OCI-LY1 (cell line): ENCODE results near the gene FAM221B.
A peak's percentile ranks its signal among the peaks of the same experiment; 100 is the strongest.

ENCODE experiments used
- H2AFZ ChIP-seq: fragments of 200-600 bp; sonication (generic), shearing (Covaris generic); 2 replicates; pipeline ENCODE4 v1.6.0; 2014; ENCODE audit warnings: antibody characterized with exemption, mild to moderate bottlenecking, low read length
- H3F3A ChIP-seq: fragments of 200-600 bp; sonication (generic), shearing (Covaris generic); 2 replicates; pipeline ENCODE4 v1.6.0; 2014; ENCODE audit warnings: mild to moderate bottlenecking, antibody characterized with exemption, low read length, moderate library complexity; ENCODE audit not compliant: insufficient read depth
- H3K27ac ChIP-seq: fragments of 200-600 bp; sonication (generic); 2 replicates; pipeline ENCODE4 v1.5.1; 2014; ENCODE audit warnings: low read length, mixed run types, mild to moderate bottlenecking, low read depth; ENCODE audit not compliant: poor library complexity, severe bottlenecking
- H3K27me3 ChIP-seq: fragments of 200-600 bp; sonication (generic); 2 replicates; pipeline ENCODE4 v1.6.0; 2014; ENCODE audit warnings: antibody characterized with exemption, mild to moderate bottlenecking, low read length, moderate library complexity; ENCODE audit not compliant: insufficient read depth
- H3K36me3 ChIP-seq: fragments of 200-600 bp; sonication (generic); 2 replicates; pipeline ENCODE4 v1.6.1; 2014; ENCODE audit warnings: mild to moderate bottlenecking, antibody characterized with exemption, low read length, moderate library complexity, mixed read lengths; ENCODE audit not compliant: insufficient read depth
- H3K4me1 ChIP-seq: fragments of 200-600 bp; sonication (generic); 2 replicates; pipeline ENCODE4 v1.5.1; 2014; ENCODE audit warnings: mild to moderate bottlenecking, low read length, moderate library complexity; ENCODE audit not compliant: insufficient read depth, severe bottlenecking
- H3K4me2 ChIP-seq: fragments of 200-600 bp; sonication (generic), shearing (Covaris generic); 2 replicates; pipeline ENCODE4 v1.6.1; 2014; ENCODE audit warnings: low read length
- H3K4me3 ChIP-seq: fragments of 200-600 bp; sonication (generic); 2 replicates; pipeline ENCODE4 v1.5.1; 2014; ENCODE audit warnings: low read length, low read depth, mild to moderate bottlenecking, mixed read lengths; ENCODE audit not compliant: poor library complexity, severe bottlenecking
- H3K79me2 ChIP-seq: fragments of 200-600 bp; shearing (Covaris generic); 2 replicates; pipeline ENCODE4 v1.6.1; 2016; ENCODE audit warnings: mixed run types, low read length, mixed read lengths; ENCODE audit not compliant: insufficient read depth
- H3K9ac ChIP-seq: fragments of 200-600 bp; sonication (generic), shearing (Covaris generic); 2 replicates; pipeline ENCODE4 v1.6.1; 2014; ENCODE audit warnings: mild to moderate bottlenecking, low read length, mixed read lengths
- H3K9me2 ChIP-seq: fragments of 200-600 bp; sonication (generic), shearing (Covaris generic); 2 replicates; pipeline ENCODE4 v1.6.1; 2014; ENCODE audit warnings: low read depth, mild to moderate bottlenecking, low read length, mixed read lengths
- H3K9me3 ChIP-seq: fragments of 200-600 bp; shearing (Covaris generic); 2 replicates; pipeline ENCODE4 v1.6.1; 2014; ENCODE audit warnings: low read length, mixed read lengths
- H4K20me1 ChIP-seq: fragments of 200-600 bp; sonication (generic), shearing (Covaris generic); 2 replicates; pipeline ENCODE4 v1.6.0; 2016; ENCODE audit warnings: mild to moderate bottlenecking, low read length; ENCODE audit not compliant: insufficient read depth
- EZH2 ChIP-seq: fragments of 200-600 bp; sonication (generic), shearing (Covaris generic); IDR thresholded peaks from 2 replicates; pipeline ENCODE4 v1.8.0; 2017; ENCODE audit warnings: borderline replicate concordance, mixed run types, mild to moderate bottlenecking, antibody characterized with exemption, low read length, moderate library complexity, mixed read lengths
- TF ChIP-seq, protein P1 (sequence below): fragments of 200-600 bp; sonication (generic), shearing (Covaris generic); IDR thresholded peaks from 2 replicates; pipeline ENCODE4 v1.5.1; 2017; ENCODE audit warnings: mild to moderate bottlenecking, antibody characterized with exemption, low read length, moderate library complexity, mixed read lengths

Gene FAM221B

GRCh38 chr9:35829764-35830096 is 1.2 kb upstream of the FAM221B start:
- Histone ChIP-seq H3K27me3 (no peaks in the 10 kb centered on the region), H3K4me2 (peak overlapping the region; percentile 99), H3K36me3 (no peaks in the 10 kb centered on the region), H3K27ac (no peak overlapping the region), H3K79me2 (no peaks in the 10 kb centered on the region), H4K20me1 (no peaks in the 10 kb centered on the region), H3K9ac (peak overlapping the region; percentile 59), H3K9me3 (no peaks in the 10 kb centered on the region), H3K4me1 (peaks cover 26% of the 10 kb centered on the region), H3K4me3 (peak overlapping the region; percentile 75), H3F3A (no peaks in the 10 kb centered on the region), H3K9me2 (no peaks in the 10 kb centered on the region), H2AFZ (no peak overlapping the region)
- TF ChIP-seq, protein P1, sequence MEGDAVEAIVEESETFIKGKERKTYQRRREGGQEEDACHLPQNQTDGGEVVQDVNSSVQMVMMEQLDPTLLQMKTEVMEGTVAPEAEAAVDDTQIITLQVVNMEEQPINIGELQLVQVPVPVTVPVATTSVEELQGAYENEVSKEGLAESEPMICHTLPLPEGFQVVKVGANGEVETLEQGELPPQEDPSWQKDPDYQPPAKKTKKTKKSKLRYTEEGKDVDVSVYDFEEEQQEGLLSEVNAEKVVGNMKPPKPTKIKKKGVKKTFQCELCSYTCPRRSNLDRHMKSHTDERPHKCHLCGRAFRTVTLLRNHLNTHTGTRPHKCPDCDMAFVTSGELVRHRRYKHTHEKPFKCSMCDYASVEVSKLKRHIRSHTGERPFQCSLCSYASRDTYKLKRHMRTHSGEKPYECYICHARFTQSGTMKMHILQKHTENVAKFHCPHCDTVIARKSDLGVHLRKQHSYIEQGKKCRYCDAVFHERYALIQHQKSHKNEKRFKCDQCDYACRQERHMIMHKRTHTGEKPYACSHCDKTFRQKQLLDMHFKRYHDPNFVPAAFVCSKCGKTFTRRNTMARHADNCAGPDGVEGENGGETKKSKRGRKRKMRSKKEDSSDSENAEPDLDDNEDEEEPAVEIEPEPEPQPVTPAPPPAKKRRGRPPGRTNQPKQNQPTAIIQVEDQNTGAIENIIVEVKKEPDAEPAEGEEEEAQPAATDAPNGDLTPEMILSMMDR = no peak
- TF ChIP-seq EZH2 = no peak

- H3K4me2 ChIP-seq = peak within 1 kb of the TSS; percentile 99
- H4K20me1 ChIP-seq = no peaks in the 10 kb centered on the region
- no peaks in the 10 kb centered on the region for H3K79me2 ChIP-seq
- no peaks in the 10 kb centered on the region for H3K9me3 ChIP-seq
- H3K36me3 ChIP-seq = no peaks in the 10 kb centered on the region
- H2AFZ ChIP-seq = peak within 1 kb of the TSS; percentile 84
- H3K4me1 ChIP-seq = peaks cover 21% of the 10 kb centered on the region
- peak within 1 kb of the TSS; percentile 75 for H3K4me3 ChIP-seq
- no peak within 1 kb of the TSS for H3K27ac ChIP-seq
- H3K9me2 ChIP-seq = no peaks in the 10 kb centered on the region
- no peaks in the 10 kb centered on the region for H3K27me3 ChIP-seq
- H3F3A ChIP-seq = no peaks in the 10 kb centered on the region
- H3K9ac ChIP-seq = peak within 1 kb of the TSS; percentile 66
- TF ChIP-seq, protein P1 = no peak
- no peak for TF ChIP-seq EZH2
Measured at GRCh38 chr9:35829084-35829763, 692 bp upstream of the FAM221B start, which contains the start of gene TMEM8B. TMEM8B (plus strand) TSS chr9:35829228; CDS start chr9:35829448, 220 bp downstream.

DNA sequence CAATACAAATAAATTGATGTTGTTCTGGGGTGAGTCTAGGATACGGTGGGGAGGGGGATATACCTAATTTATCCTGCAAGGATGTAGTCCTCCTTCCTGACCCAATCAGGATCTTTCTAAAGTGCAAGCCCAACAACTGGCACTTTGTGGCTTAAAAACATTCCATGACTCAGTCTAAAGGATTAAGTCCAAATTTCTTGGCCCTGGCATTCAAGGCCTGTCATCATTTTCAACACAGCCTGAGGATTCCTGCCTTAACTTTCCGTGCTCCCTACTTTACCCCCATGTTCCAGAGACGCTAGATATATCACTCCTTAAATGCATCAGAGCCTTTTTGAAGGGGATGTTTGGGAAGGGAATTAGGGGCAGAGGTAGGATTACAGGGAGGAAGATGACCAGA is 1.0 kb downstream of the FAM221B start:
- Histone ChIP-seq H3K4me3 (no peak overlapping the region), H3K27ac (no peak overlapping the region), H4K20me1 (no peaks in the 10 kb centered on the region), H3K4me2 (no peak overlapping the region), H3F3A (no peaks in the 10 kb centered on the region), H3K79me2 (no peaks in the 10 kb centered on the region), H3K27me3 (no peaks in the 10 kb centered on the region), H3K9me2 (no peaks in the 10 kb centered on the region), H3K9ac (no peak overlapping the region), H3K4me1 (peaks cover 12% of the 10 kb centered on the region), H3K36me3 (no peaks in the 10 kb centered on the region), H2AFZ (no peak overlapping the region), H3K9me3 (no peaks in the 10 kb centered on the region)
- no peak for TF ChIP-seq EZH2
- TF ChIP-seq, protein P1 = no peak
